Mesothelial cell of epicardium (in vitro differentiated cells): Measurements from ENCODE around the gene MIER1. TPM values are rescaled to one million over a fixed set of nuclear protein-coding genes. Genes with fewer than 3 reads are reported as not detected.
A peak's percentile ranks its signal among the peaks of the same experiment; 100 is the strongest.

Experiments
- DNase-seq, 2 experiments: peaks; one replicate each; pipeline ENCODE4 v3.0.0; 2021; ENCODE audit warnings: low spot score in 2 of 2; ENCODE audit not compliant: unreplicated experiment in 2 of 2
- H3K27ac Mint-ChIP-seq: 2 replicates; pipeline ENCODE4 v1.8.0; 2021; ENCODE audit warnings: mixed read lengths
- H3K27me3 Mint-ChIP-seq: 2 replicates; pipeline ENCODE4 v1.8.0; 2021; ENCODE audit warnings: low read depth, mixed read lengths
- H3K36me3 Mint-ChIP-seq: 2 replicates; pipeline ENCODE4 v1.8.0; 2021; ENCODE audit warnings: mixed read lengths
- H3K4me1 Mint-ChIP-seq: 2 replicates; pipeline ENCODE4 v1.8.0; 2021; ENCODE audit warnings: mixed read lengths
- H3K4me3 Mint-ChIP-seq: 2 replicates; pipeline ENCODE4 v1.8.0; 2021; ENCODE audit warnings: mild to moderate bottlenecking, moderate library complexity, mixed read lengths
- H3K9me3 Mint-ChIP-seq: 2 replicates; pipeline ENCODE4 v1.8.0; 2021; ENCODE audit warnings: mixed read lengths
- total RNA-seq: library from RNA; stranded (reverse); gene quantifications from 3 replicates; pipeline ENCODE4 v1.2.1, GENCODE V29; 2021
- TF ChIP-seq, protein P1 (sequence below): fragments of 200-600 bp; sonication (generic); IDR thresholded peaks from one replicate; pipeline ENCODE4 v1.5.0; 2021; ENCODE audit warnings: antibody characterized with exemption; ENCODE audit not compliant: unreplicated experiment

The MIER1 gene
- total RNA-seq, 1 donor from 2014 or later: 36.5 TPM

DNA sequence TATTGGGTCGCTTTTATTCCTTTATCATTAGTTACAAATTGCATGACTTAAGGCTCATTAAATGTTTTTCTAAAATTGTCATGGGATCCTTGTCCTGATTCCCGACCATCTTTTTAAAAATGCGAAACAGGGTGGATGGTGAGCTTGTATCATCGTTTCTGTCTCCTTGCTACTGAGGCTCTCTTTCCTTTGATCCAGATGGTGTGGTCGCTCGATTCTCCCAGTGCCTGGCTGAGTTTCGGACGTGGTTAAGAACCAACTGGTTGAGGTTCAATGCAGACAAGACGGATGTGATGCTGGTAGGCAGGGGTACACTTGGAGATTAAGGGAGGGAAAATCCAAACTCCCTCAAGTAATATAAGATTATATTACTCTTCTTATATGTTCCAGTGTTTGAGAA is 1.2 kb downstream of the MIER1 start:
- Mint-ChIP-seq H3K4me1 (peaks cover 25% of the 10 kb centered on the region), H3K27ac (peak overlapping the region; percentile 98), H3K4me3 (peak overlapping the region; percentile 95), H3K36me3 (no peaks in the 10 kb centered on the region), H3K9me3 (no peaks in the 10 kb centered on the region), H3K27me3 (no peaks in the 10 kb centered on the region)
- TF ChIP-seq, protein P1, sequence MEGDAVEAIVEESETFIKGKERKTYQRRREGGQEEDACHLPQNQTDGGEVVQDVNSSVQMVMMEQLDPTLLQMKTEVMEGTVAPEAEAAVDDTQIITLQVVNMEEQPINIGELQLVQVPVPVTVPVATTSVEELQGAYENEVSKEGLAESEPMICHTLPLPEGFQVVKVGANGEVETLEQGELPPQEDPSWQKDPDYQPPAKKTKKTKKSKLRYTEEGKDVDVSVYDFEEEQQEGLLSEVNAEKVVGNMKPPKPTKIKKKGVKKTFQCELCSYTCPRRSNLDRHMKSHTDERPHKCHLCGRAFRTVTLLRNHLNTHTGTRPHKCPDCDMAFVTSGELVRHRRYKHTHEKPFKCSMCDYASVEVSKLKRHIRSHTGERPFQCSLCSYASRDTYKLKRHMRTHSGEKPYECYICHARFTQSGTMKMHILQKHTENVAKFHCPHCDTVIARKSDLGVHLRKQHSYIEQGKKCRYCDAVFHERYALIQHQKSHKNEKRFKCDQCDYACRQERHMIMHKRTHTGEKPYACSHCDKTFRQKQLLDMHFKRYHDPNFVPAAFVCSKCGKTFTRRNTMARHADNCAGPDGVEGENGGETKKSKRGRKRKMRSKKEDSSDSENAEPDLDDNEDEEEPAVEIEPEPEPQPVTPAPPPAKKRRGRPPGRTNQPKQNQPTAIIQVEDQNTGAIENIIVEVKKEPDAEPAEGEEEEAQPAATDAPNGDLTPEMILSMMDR: no peak
- no peak for DNase-seq

DNA sequence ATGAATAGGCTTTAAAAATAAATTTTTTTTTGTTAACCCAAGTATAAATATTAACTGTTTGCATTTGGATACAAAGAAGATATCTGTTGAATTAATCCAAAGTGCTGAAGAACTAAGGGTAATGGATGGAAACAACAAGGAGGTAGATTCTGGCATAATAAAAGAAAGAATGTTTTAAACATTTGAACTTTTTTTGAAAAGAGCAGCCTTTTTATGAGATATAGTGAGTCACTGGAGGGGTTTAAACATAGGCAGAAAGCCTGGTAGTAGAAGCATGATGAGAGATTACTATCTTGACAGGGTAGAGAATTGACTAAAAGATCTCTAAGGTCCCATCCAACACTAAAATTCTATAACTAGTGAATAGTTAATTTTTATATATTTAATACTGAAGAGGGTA is 2.7 kb downstream of the MIER1 start:
- no peak for DNase-seq
- H3K4me3 Mint-ChIP-seq: no peak overlapping the region
- H3K27ac Mint-ChIP-seq: no peak overlapping the region
- TF ChIP-seq, protein P1: no peak
- H3K36me3 Mint-ChIP-seq: no peaks in the 10 kb centered on the region
- peaks cover 36% of the 10 kb centered on the region for H3K4me1 Mint-ChIP-seq
- H3K27me3 Mint-ChIP-seq: no peaks in the 10 kb centered on the region
- H3K9me3 Mint-ChIP-seq: no peaks in the 10 kb centered on the region

DNA sequence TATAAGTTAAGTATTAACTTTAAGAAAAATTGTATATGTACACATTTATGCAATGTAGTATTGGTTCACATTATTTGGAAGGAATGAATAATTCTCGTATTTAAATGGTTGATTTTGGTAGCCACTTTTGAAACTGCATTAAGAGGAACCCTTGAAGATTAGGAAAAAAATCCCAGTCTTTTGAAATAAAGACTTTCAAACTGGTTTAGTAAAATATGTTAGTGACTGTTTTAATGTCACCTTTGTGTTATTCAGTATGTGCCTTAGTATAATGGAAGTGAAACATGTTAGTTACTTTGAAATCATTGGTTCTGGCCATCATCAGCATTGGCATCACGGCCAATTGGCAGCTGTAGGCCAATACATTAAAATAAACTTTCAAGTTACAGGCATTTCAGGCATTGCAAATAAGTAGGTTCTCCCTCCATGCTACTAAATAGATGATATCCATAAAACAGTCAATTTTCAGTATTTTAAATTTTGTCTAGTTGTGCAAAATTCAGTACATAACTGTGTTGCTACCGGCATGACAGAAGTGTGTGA is 4.4 kb downstream of the MIER1 start:
- Mint-ChIP-seq H3K9me3 (no peaks in the 10 kb centered on the region), H3K27me3 (no peaks in the 10 kb centered on the region), H3K4me1 (peaks cover 45% of the 10 kb centered on the region), H3K27ac (peak overlapping the region; percentile 89), H3K36me3 (no peaks in the 10 kb centered on the region), H3K4me3 (peak overlapping the region; percentile 93)
- TF ChIP-seq, protein P1: no peak
- DNase-seq: no peak

DNA sequence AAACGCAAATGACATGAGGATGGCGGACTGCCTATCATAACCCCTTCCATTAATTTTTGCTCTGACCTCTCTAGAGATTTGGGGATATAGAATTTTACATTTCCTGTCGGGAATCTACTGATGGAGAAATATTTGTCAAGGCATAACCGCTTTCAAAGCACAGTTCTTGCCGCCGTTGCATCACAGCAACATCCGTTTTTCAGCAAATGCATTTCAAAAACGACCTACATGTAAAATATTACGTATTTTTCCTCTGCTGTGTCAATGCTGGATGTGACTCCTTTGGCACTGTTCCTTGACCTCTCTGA is 4.9 kb downstream of the MIER1 start:
- H3K27me3 Mint-ChIP-seq: no peaks in the 10 kb centered on the region
- peak overlapping the region; percentile 93 for H3K4me3 Mint-ChIP-seq
- no peaks in the 10 kb centered on the region for H3K36me3 Mint-ChIP-seq
- TF ChIP-seq, protein P1: no peak
- DNase-seq: no peak
- peaks cover 49% of the 10 kb centered on the region for H3K4me1 Mint-ChIP-seq
- no peaks in the 10 kb centered on the region for H3K9me3 Mint-ChIP-seq
- H3K27ac Mint-ChIP-seq: peak overlapping the region; percentile 89

DNA sequence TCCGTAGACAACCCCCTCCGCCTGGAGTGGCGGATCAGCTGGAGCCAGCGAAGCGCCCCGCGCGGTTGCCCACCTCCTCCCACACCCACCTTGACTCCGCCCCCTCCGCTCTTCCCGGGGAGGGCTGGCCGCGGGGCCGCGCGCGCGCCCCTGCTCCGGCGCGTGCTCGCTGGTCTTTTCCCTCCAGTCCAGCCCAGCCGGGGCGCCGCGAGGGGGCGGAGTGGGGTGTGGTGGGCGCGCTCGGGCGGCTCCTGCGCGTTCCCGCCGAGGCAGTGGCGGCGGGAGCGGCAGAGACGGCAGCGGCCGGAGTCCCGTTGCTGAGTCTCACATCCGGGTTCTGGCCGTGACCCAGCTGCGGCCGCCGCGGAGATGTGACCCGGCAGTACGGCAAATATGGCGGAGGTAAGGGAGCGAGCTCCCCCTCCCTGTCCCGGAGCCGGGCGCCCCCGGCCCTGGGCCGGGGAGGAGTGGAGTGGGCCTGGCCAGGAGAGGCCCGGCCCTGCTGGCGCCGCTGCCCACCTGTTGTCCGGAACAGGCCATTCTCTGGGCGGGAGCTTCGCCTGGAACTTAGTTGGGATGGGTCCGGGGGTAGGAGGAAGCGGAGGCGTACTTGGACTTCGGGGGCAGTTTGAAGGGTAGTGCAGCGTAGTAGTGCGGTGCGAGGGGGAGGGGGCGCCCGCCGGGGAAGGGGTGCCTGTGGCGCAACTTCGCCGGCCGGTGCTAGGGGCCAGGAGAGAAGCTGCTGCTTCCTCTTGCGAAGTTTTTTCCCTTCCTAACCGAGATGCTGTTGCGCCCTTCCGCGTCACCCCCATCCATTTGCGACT is 5.4 kb downstream of the MIER1 start:
- Mint-ChIP-seq H3K27ac (peak overlapping the region; percentile 89), H3K4me1 (peaks cover 55% of the 10 kb centered on the region), H3K27me3 (no peaks in the 10 kb centered on the region), H3K9me3 (no peaks in the 10 kb centered on the region), H3K36me3 (no peaks in the 10 kb centered on the region), H3K4me3 (peak overlapping the region; percentile 93)
- TF ChIP-seq, protein P1: no peak
- DNase-seq: peak; percentile 95
